Activated naive CD8-positive, alpha-beta T cell treated with anti-CD3 and anti-CD28 coated beads for 36 hours (primary cell): Measurements from ENCODE around the gene KCNK7. TPM values are rescaled to one million over a fixed set of nuclear protein-coding genes. Genes with fewer than 3 reads are reported as not detected.
A peak's percentile ranks its signal among the peaks of the same experiment; 100 is the strongest.
"Not testable (repeated sequence)": the region's sequence is repeated elsewhere in the genome, so short reads cannot be mapped to it uniquely, and the experiment has no call there.

Source experiments
- DNase-seq: peaks from one replicate; pipeline ENCODE4 v3.0.0; 2021
- H3K27ac Mint-ChIP-seq: one replicate; pipeline ENCODE4 v1.8.0; 2022; ENCODE audit warnings: mild to moderate bottlenecking, moderate library complexity, mixed read lengths
- H3K27me3 Mint-ChIP-seq: one replicate; pipeline ENCODE4 v1.8.0; 2022; ENCODE audit warnings: mild to moderate bottlenecking, mixed read lengths
- H3K36me3 Mint-ChIP-seq: one replicate; pipeline ENCODE4 v1.8.0; 2021; ENCODE audit warnings: mild to moderate bottlenecking, mixed read lengths
- H3K4me1 Mint-ChIP-seq: one replicate; pipeline ENCODE4 v1.8.0; 2021; ENCODE audit warnings: mixed read lengths
- H3K4me3 Mint-ChIP-seq: one replicate; pipeline ENCODE4 v1.8.0; 2022; ENCODE audit warnings: mild to moderate bottlenecking, moderate library complexity, mixed read lengths
- H3K9me3 Mint-ChIP-seq: one replicate; pipeline ENCODE4 v1.8.0; 2022; ENCODE audit warnings: mixed read lengths
- total RNA-seq, 2 experiments: library from RNA; stranded (reverse); gene quantifications; one replicate each; pipeline ENCODE4 v1.2.3, GENCODE V29; 2021

KCNK7 gene, protein sequence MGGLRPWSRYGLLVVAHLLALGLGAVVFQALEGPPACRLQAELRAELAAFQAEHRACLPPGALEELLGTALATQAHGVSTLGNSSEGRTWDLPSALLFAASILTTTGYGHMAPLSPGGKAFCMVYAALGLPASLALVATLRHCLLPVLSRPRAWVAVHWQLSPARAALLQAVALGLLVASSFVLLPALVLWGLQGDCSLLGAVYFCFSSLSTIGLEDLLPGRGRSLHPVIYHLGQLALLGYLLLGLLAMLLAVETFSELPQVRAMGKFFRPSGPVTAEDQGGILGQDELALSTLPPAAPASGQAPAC
- under 1 TPM; 0.37 to 0.62 TPM for total RNA-seq

DNA sequence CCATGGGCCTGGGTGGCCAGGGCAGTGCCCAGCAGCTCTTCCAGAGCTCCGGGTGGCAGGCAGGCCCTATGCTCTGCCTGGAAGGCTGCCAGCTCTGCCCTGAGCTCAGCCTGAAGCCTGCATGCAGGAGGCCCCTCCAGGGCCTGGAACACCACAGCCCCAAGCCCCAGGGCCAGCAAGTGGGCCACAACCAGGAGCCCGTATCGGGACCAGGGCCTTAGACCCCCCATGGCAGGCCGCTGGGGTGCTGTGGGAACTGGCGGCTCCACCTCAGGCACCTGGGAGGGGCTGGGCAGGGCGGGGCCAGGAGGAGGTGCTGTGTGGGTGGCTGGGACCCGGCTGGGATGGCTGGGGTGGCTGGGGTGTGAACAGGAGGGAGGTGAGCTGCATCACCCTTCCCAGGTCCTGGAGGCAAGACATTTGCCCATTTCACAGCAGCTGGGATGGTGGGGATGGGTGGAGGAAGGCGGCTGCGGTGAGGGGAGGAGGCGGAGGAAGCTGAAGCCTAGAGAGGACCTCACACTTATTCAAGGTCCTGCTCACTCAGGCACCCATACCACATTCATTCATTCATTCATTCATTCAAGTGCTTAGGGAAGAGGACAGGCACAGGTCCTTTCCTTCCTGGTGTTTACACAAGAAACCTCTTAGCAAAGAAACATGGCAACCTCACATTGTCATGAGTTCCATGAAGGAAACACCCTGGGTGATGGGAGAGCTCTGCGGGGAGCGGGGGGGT is at the start of gene KCNK7:
KCNK7 (minus strand) TSS at position 258 of the 739 bp plus-strand sequence; CDS start at position 230, 28 bp downstream.
- no peak within 1 kb of the TSS for H3K27ac Mint-ChIP-seq
- peaks cover 8% of the 10 kb centered on the region for H3K4me1 Mint-ChIP-seq
- DNase-seq = no peak
- H3K9me3 Mint-ChIP-seq = no peaks in the 10 kb centered on the region
- no peak within 1 kb of the TSS for H3K4me3 Mint-ChIP-seq
- no peaks in the 10 kb centered on the region for H3K27me3 Mint-ChIP-seq
- H3K36me3 Mint-ChIP-seq = peaks cover under 1% of the 10 kb centered on the region

DNA sequence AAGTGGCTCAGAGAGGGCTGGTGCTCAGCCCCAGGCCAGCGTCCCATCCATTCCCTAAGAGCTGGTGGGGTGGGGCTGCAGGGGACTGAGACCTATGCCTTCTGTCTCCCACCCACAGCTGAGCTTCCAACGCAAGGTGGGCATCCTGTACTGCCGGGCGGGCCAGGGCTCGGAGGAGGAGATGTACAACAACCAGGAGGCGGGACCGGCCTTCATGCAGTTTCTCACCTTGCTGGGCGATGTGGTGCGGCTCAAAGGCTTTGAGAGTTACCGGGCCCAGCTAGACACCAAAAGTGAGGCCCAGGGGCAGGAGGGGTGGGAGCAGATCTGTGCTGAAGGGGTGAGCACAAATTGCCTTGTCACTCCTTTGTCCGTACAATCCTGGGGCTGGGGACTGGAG is 49.2 kb upstream of the KCNK7 start:
- H3K4me3 Mint-ChIP-seq = no peak overlapping the region
- peaks cover 26% of the 10 kb centered on the region for H3K4me1 Mint-ChIP-seq
- no peak for DNase-seq
- no peak overlapping the region for H3K27ac Mint-ChIP-seq
- H3K36me3 Mint-ChIP-seq = peaks cover 16% of the 10 kb centered on the region
- no peaks in the 10 kb centered on the region for H3K9me3 Mint-ChIP-seq
- H3K27me3 Mint-ChIP-seq = no peaks in the 10 kb centered on the region

DNA sequence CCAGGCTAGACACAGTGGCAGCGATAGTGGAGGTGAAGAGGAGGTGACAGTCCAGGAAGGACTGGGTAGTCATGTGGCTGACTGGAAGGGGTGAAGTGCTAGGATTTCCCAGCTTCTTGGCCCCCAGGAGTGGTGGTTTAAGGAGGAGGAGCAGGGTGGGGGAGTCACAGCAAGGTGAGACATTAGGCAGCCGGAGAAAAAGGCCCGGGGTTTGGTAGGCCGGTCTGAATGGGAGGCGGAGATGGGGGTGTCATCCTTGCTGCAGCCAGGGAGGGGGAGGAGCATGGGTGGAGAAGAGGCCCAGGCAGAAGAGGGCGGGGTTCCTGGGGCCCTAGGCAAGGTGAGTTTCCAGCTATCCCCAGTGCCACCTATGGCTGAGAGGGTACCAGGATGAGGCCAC is 48.4 kb upstream of the KCNK7 start:
- peak; percentile 32 for DNase-seq
- H3K27me3 Mint-ChIP-seq = no peaks in the 10 kb centered on the region
- H3K4me1 Mint-ChIP-seq = peaks cover 33% of the 10 kb centered on the region
- H3K27ac Mint-ChIP-seq = peak overlapping the region; percentile 42
- H3K4me3 Mint-ChIP-seq = no peak overlapping the region
- H3K36me3 Mint-ChIP-seq = peaks cover 22% of the 10 kb centered on the region
- no peaks in the 10 kb centered on the region for H3K9me3 Mint-ChIP-seq

GRCh38 chr11:65642014-65642671 is 46.5 kb upstream of the KCNK7 start:
- Mint-ChIP-seq H3K4me1 (peaks cover 42% of the 10 kb centered on the region), H3K4me3 (peak overlapping the region; percentile 97), H3K36me3 (peaks cover 27% of the 10 kb centered on the region), H3K9me3 (no peaks in the 10 kb centered on the region), H3K27ac (peak overlapping the region; percentile 84), H3K27me3 (no peaks in the 10 kb centered on the region)
- no peak for DNase-seq

- no peaks in the 10 kb centered on the region for H3K9me3 Mint-ChIP-seq
- peaks cover 32% of the 10 kb centered on the region for H3K36me3 Mint-ChIP-seq
- peak overlapping the region; percentile 97 for H3K4me3 Mint-ChIP-seq
- no peak for DNase-seq
- peaks cover 42% of the 10 kb centered on the region for H3K4me1 Mint-ChIP-seq
- peak overlapping the region; percentile 84 for H3K27ac Mint-ChIP-seq
- H3K27me3 Mint-ChIP-seq = no peaks in the 10 kb centered on the region
These were observed 45.9 kb upstream of the KCNK7 start for GRCh38 chr11:65641297-65642013.

- no peaks in the 10 kb centered on the region for H3K9me3 Mint-ChIP-seq
- DNase-seq = peak; percentile 44
- no peaks in the 10 kb centered on the region for H3K27me3 Mint-ChIP-seq
- peaks cover 32% of the 10 kb centered on the region for H3K36me3 Mint-ChIP-seq
- peaks cover 42% of the 10 kb centered on the region for H3K4me1 Mint-ChIP-seq
- H3K4me3 Mint-ChIP-seq = peak overlapping the region; percentile 97
- H3K27ac Mint-ChIP-seq = peak overlapping the region; percentile 88
These were observed 45.1 kb upstream of the KCNK7 start for GRCh38 chr11:65640483-65641296.

- Mint-ChIP-seq H3K9me3 (no peaks in the 10 kb centered on the region), H3K36me3 (peaks cover 32% of the 10 kb centered on the region), H3K27me3 (no peaks in the 10 kb centered on the region), H3K27ac (peak overlapping the region; percentile 88), H3K4me3 (peak overlapping the region; percentile 97), H3K4me1 (peaks cover 42% of the 10 kb centered on the region)
- peak; percentile 61 for DNase-seq
These were observed 44.3 kb upstream of the KCNK7 start for GRCh38 chr11:65639623-65640482.

DNA sequence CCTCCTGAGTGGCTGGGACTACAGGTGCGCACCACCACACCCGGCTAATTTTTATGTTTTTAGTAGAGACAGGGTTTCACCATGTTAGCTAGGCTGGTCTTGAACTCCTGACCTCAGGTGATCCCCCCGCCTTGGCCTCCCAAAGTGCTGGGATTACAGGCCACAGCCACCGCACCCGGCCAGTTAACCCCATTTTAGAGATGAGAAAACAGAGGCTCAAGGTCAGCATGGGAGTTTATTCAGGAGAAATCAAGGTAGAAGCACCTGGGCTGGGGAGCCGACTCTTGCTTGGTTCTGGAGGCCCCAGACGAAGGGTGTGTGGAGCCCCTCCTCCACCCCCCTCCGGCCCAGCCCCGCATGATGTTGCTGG is 43.6 kb upstream of the KCNK7 start:
- H3K4me1 Mint-ChIP-seq = peaks cover 42% of the 10 kb centered on the region
- peaks cover 34% of the 10 kb centered on the region for H3K36me3 Mint-ChIP-seq
- not testable (repeated sequence) for DNase-seq, H3K27me3 Mint-ChIP-seq, H3K9me3 Mint-ChIP-seq
- peak overlapping the region; percentile 88 for H3K27ac Mint-ChIP-seq
- H3K4me3 Mint-ChIP-seq = peak overlapping the region; percentile 97

DNA sequence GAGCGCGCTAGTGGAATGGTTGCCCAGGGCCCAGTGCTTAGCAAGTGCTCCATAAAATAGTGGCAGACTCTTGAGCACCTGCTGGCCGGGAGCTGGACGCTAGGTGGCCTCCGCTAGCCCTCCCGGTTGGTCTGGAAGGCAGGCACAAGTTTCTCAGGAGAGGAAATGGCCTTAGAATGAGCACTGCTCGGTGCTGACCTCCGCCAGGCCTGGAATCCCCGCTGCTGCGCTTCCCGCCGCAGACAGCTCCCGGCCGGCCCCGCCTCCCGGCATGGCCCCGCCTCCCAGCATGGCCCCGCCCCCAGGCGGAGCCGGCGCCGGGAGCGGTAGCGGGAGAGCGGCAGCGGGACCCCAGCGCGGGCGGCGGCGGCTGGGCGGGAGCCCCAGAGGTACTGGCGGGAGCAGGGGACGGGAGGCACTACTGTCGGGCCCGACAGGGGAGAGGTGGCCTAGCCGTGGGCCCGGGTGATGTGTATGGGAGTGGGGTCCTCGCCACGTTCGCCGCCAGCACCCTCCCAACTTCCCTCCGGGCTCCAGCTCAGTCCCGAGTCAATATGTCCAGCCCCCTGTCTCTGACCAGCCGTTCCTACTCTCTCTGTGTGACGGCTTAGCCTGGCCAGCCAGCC is 42.3 kb upstream of the KCNK7 start, which contains the start of gene SIPA1:
SIPA1 (plus strand) TSS at position 308 of the 626 bp plus-strand sequence. CDS start 2,821 bp downstream, outside the sequence.
- peaks cover 34% of the 10 kb centered on the region for H3K36me3 Mint-ChIP-seq
- no peaks in the 10 kb centered on the region for H3K27me3 Mint-ChIP-seq
- H3K4me3 Mint-ChIP-seq = peak within 1 kb of the TSS; percentile 97
- H3K4me1 Mint-ChIP-seq = peaks cover 34% of the 10 kb centered on the region
- peak within 1 kb of the TSS; percentile 88 for H3K27ac Mint-ChIP-seq
- peak; percentile 88 for DNase-seq
- H3K9me3 Mint-ChIP-seq = no peaks in the 10 kb centered on the region

- Mint-ChIP-seq H3K4me1 (peaks cover 33% of the 10 kb centered on the region), H3K9me3 (no peaks in the 10 kb centered on the region), H3K36me3 (peaks cover 34% of the 10 kb centered on the region), H3K27me3 (no peaks in the 10 kb centered on the region), H3K4me3 (peak overlapping the region; percentile 68), H3K27ac (peak overlapping the region; percentile 83)
- DNase-seq = no peak
These were observed 41.5 kb upstream of the KCNK7 start for GRCh38 chr11:65637032-65637557.

- DNase-seq = no peak
- peak overlapping the region; percentile 31 for H3K27ac Mint-ChIP-seq
These were observed 40.8 kb upstream of the KCNK7 start for GRCh38 chr11:65636108-65637031.

More at GRCh38 chr11:65636108-65637031, 40.8 kb upstream of the KCNK7 start:
- H3K4me1 Mint-ChIP-seq = peaks cover 28% of the 10 kb centered on the region
- H3K4me3 Mint-ChIP-seq = no peak overlapping the region
- no peaks in the 10 kb centered on the region for H3K27me3 Mint-ChIP-seq
- H3K36me3 Mint-ChIP-seq = peaks cover 29% of the 10 kb centered on the region
- no peaks in the 10 kb centered on the region for H3K9me3 Mint-ChIP-seq
